HL-60/S4 treated with retinoic acid at 250 ng/mL for 4 days and 3 days (cell line): ENCODE data around the gene TSSK6.

ENCODE experiments used
- in situ Hi-C: fragments of 300-500 bp; cut with MboI; formaldehyde crosslinking; loops from 2 replicates; pipeline ENCODE4 v1.7.0; 2022; ENCODE audit warnings: low sequenced_read_pairs

Gene TSSK6

DNA sequence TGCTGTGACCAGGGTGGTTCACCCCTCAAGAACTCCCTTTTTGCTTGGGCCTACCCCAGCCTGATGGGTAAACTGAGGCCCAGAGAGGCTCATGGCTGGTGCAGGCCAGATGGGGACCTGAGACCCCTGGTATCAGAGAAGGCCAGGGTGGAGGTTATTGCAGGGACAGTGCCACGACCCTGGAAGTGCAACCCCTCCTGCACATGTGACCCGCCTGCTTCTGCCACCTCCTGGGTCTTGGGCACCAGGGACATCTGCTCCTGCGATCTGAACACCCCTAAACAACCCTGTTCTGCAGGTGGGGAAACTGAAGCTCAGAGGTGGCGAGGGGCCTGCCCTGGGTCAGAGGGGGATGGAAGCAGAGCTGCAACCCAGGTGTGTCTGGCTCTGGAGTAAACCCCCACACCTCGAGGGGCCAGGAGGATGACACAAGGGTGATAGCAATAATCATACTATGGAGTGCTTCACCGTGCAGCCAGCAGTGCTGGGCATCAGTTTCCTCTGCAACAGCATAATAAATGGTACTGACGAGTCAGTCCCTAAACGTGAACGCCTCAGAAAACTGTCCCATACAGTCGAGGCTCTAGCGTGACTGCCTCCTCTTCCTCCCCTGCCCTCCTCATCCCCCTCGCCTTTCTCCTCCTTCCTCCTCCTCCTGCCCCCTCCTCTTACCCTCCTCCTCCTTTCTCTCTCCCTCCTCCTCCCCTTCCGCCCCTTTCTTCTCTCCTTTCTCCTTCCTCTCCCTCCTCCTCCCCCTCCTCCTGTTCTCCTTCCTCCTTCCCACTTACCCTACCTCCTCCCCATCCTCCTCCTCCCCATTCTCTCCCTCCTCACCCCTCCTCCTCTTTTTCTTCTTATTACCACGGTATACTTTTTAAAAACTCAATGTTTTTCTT, 17.7 kb upstream of the TSSK6 start:
- in situ Hi-C loops = loop anchor here (25.0 kb wide), 1 partner anchor 754 kb away; no protein-coding TSS in a partner anchor

- in situ Hi-C loops = loop anchor here (25.0 kb wide), 1 partner anchor 755 kb away; no protein-coding TSS in a partner anchor
Observed at GRCh38 chr19:19531951-19532805, 16.8 kb upstream of the TSSK6 start.

DNA sequence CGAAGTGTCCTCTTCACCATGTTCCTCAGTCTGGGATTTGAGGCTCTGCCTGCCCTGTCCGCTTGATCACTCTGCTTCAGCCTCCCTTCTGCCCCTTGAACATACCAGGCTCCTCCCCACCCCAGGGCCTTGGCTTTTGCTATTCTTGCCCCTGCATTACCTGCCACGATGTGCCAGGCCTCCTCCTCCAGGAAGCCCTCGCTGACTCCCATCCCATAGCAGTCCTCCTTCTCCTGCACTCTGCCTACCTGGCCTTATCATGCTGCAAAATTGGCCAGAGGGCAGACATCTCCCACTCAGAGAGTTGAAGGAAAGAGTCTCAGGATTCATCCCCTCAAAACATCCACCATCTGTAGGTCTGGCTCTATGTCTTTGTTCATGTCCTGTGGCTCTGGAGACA, 15.5 kb upstream of the TSSK6 start:
- in situ Hi-C loops = loop anchor here (25.0 kb wide), 1 partner anchor 756 kb away; no protein-coding TSS in a partner anchor

DNA sequence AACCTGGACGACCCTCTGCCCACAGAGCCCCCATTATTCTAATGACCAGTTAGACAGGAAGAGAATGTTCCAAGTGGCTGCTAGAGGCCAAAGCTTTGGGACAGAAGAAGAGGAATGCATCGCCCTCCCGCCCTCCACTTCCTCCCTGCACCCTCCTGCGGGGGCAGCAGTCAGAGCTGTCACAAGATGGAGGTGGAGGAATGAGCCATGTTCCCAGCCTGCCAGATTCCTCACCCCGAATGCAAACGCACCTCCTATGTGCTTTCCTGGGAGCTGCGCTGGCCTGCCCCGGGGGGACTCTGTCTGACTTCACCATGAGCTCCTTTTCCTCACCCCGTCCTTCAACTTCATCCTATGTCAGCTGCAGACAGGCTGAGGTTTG, 15.1 kb upstream of the TSSK6 start:
- in situ Hi-C loops = loop anchor here (25.0 kb wide), 1 partner anchor 757 kb away; no protein-coding TSS in a partner anchor

GRCh38 chr19:19529783-19530422, 14.6 kb upstream of the TSSK6 start:
- in situ Hi-C loops = loop anchor here (25.0 kb wide), 1 partner anchor 757 kb away; no protein-coding TSS in a partner anchor

- in situ Hi-C loops = loop anchor here (25.0 kb wide), 1 partner anchor 758 kb away; no protein-coding TSS in a partner anchor
Observed at GRCh38 chr19:19528721-19529490, 13.6 kb upstream of the TSSK6 start, which contains the start of gene YJEFN3. Gene YJEFN3, plus strand, starts transcription at chr19:19528911. Its CDS starts 22 bp downstream, at chr19:19528933.

- in situ Hi-C loops = loop anchor here (25.0 kb wide), 1 partner anchor 759 kb away; no protein-coding TSS in a partner anchor
Observed at GRCh38 chr19:19527674-19528625, 12.6 kb upstream of the TSSK6 start.

GRCh38 chr19:19527371-19527656, 12.0 kb upstream of the TSSK6 start:
- in situ Hi-C loops = loop anchor here (25.0 kb wide), 1 partner anchor 760 kb away; no protein-coding TSS in a partner anchor

GRCh38 chr19:19526581-19527370, 11.4 kb upstream of the TSSK6 start:
- in situ Hi-C loops = loop anchor here (25.0 kb wide), 1 partner anchor 761 kb away; no protein-coding TSS in a partner anchor

GRCh38 chr19:19525611-19526380, 10.4 kb upstream of the TSSK6 start:
- in situ Hi-C loops = loop anchor here (25.0 kb wide), 1 partner anchor 762 kb away; no protein-coding TSS in a partner anchor

GRCh38 chr19:19524053-19524452, 8.7 kb upstream of the TSSK6 start:
- in situ Hi-C loops = no loop called here

- in situ Hi-C loops = no loop called here
Observed at GRCh38 chr19:19523177-19523576, 7.8 kb upstream of the TSSK6 start.

DNA sequence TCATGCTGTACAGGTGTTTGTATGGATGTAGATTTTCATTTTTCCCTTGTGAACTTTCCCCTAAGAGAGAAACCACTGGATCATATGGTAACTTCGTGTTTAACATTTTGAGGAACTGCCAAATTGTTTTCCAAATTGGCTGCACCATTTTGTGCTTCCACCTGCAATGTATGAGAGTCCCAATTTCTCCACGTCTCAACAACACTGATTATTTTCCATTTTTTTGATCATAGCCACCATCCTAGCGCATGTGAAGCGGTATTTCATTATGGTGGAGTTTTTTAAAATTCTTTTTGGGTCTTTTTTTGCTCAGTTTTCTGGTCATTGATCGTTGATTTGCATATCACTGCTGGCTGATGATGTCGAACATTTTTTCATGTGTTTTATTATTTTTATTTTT, 5.6 kb upstream of the TSSK6 start:
- in situ Hi-C loops = no loop called here

DNA sequence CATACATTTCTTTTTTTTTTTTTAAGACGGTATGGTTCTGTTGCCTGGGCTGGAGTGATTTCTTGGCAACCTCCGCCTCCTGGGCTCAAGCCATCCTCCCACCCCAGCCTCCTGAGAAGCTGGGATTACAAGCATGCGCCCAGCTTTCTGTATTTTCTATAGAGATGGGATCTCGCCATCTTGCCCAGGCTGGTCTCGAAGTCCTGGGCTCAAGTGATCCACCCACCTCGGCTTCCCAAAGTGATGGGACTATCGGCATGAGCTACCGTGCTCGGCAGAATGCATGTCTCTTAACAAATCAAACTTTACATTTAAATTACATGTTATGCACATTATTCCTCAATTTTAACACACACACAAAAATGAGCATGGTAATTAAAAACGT, 1.9 kb upstream of the TSSK6 start:
- in situ Hi-C loops = no loop called here

DNA sequence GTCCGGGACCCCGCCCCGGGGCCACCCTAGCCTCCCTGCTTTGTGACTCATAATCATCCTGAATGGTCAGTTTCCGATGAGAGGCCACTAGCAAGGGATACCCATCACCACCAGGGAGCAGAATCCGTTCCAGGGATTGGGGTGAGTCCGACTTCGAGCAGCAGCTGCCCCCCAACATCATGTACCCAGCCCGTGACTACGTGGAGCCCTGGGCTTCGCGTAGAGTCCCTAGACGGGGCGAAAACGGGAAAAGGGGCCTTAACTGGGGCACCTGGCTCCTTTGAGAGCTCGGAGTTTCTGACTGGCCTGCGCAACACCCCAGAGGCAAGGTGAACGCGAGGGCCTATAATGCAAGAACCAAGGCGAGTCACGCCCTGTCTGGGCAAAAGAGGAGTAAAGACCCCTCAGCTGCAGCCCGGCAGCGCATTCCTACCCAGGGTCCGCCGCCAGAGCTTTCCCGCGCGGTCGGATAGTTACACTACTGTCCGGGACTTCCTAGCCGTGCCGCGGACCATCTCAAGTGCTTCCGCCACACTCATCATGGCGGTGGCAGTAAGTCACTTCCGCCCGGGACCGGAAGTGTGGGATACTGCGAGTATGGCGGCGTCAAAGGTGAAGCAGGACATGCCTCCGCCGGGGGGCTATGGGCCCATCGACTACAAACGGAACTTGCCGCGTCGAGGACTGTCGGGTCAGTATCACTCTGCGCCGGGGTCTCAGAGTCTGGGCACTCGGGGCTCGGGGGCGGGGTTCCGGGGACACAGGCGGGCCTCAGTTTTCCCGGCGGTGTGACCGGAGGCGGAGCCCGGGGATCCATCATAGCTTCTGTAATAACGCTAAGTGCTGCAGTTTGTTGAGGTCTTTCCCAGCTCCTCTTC, 533 bp upstream of the TSSK6 start, which contains the start of gene NDUFA13:
NDUFA13 (plus strand) TSS at position 584 of the 878 bp plus-strand sequence; CDS start at position 598, 14 bp downstream.
- in situ Hi-C loops = no loop called here

DNA sequence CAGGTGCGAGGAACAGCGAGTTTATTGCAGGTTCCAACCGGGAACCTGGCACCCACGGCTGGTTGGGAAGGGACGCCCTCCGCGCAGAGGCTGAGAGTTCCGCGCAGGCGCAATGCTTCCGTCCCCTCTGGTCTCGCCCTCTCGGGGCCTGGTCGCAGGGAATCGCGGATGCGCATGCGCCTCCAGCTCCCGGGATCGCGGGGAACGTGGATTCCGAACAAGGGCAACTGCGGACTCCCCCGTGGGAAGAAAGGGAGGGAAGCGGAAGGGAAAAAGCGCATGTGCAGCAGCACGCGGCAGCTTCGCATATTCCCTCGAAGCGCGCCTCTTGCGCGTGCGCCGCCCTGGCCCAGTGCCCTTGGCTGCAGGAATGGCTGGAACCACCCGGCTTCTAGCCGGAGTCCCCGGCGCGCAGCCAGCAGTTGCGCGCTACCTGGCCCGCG, 1.1 kb downstream of the TSSK6 start:
- in situ Hi-C loops = no loop called here
